Measurements from ENCODE around the gene B3GLCT.
"Not testable (repeated sequence)": the region's sequence is repeated elsewhere in the genome, so short reads cannot be mapped to it uniquely, and the experiment has no call there.

Gene B3GLCT

DNA sequence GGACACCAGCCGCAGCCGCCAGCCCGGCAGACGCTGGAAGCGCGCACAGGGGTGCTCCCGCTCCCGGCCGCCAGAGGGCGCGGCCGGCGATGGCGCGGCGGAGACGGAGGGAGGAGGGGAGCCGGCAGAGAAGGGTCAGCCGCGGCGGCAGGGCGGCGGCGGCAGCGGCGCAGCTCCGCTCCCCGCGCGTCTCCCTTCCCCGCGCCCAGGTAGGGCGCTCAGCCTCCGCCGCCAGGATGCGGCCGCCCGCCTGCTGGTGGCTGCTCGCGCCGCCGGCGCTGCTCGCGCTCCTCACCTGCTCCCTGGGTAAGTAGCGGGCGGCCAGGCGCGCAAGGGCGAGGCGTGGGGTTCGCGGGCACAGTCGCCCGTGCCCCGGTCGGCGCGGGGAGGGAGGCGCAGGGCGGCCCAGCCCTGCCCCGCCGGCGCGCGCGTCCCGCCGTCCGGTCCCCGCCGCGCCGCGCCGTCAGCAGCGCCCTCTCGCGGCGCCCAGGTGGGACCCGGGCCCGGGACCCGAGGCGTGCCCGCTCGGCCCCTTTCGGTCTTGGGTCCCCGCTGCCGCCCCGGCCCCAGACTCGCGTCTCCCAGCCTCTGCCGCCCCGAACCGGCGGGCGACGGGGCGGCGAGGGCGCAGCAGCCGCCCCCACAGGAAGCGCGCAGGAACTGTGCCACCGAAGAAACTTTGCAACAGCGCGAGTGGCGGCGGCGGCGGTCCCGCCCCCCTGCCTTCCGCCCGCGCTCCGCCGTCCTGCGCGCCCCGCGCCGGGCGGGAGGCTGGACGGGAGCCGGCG, at the start of gene B3GLCT:
TSS of gene B3GLCT (plus strand) at position 127 of the 788 bp plus-strand sequence. CDS start at position 237, 110 bp downstream.
- DNase-seq: peak; percentile 84 to 85

GRCh38 chr13:31150315-31150985, 49.3 kb upstream of the B3GLCT start:
- no peak for DNase-seq

DNA sequence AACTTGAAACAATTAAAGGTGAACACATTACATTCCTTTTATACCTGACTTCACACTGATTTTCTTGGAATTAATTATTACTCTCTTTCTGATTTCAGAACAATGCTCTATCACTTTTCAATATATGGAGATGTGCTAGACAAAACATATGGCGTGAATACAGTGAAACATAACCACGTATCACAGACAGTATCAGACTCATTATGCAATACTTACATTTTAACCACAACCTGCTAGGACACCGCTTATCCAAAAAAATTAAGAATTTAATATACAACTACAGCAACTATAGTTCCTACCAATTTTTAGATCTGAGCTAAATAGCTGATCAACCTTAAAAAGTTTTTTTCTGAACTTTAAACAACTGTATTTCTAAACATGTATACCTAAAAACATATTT, 47.9 kb upstream of the B3GLCT start:
- DNase-seq: no peak

GRCh38 chr13:31154939-31155338, 44.8 kb upstream of the B3GLCT start:
- DNase-seq: no peak

GRCh38 chr13:31159306-31159705, 40.5 kb upstream of the B3GLCT start:
- no peak for DNase-seq

- peak; percentile 65 for DNase-seq
Measured at GRCh38 chr13:31160857-31161556, 38.8 kb upstream of the B3GLCT start.

DNA sequence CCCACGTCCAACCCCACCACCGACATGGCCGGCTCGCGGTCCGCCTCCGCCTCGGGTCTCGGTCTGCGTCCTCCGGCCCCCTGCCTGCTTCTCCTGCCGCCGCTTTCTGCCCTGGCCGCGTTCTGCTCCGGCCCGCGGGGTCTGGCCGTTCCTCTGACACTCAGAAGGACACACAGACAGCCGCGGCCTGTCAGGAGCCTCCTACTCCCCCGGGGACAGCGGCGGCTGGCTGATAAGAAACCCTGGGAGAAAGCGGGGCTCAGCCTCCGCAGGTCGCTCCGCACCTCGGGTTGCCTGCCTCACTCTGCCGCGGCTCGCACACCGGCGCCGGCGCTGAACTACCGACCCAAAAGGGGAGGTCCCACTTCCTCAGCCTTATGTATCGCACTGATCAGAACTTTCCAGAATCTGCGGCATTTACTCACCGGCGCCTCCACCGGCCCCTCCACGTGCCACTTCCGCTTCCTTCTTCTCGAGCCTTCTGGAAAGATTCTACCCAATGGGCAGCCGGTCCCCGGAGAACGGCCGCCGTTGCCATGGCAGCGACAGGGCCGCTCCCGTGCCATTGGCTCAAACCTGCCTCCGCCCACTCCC, 38.1 kb upstream of the B3GLCT start, which contains the start of gene HSPH1:
TSS of gene HSPH1 (minus strand) at position 348 of the 594 bp plus-strand sequence. CDS start at position 26, 322 bp downstream.
- DNase-seq: peak; percentile 99

DNA sequence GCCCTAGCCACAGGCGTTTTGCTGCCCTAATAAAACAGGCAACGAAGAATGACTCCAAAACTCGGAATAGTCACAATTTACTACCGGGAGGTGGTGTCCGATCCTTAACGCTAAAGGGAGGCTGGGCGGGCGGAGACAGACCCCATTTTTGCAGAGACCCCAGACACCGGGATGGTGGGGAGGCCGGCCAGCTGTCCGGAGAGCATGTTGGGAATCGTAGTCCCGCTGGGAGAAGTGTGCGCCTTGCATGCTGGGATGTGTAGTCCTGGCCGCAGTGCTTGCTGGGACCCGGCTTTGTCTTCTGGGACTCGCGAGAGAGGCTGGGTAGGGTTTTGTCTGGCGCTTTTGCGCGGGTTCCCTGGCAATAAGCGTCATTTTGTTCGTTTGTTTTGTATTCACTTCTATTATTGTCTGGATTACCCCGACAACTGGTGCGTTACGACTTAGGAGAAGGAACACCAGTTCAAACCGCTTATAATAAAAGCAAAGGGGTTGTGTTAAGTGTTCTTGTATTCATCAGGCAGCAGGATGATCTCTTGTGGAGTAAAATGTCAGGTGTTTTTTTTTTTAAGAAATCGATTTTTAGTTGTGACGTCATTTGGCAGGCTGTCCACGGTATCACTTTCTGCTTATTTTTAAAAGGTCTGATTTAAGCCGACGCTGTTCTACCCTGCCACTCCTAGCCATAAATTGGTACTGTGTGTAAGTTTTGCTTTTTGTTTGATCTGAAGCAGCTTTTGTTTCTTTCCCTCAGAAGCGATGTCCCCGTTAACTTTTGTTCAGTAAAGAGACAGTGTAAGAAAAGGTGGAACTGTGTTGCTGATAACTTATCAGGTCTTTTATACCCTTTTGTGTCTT, 37.4 kb upstream of the B3GLCT start:
- DNase-seq: peak; percentile 98 to 99

GRCh38 chr13:31166591-31166990, 33.2 kb upstream of the B3GLCT start:
- DNase-seq: no peak

DNA sequence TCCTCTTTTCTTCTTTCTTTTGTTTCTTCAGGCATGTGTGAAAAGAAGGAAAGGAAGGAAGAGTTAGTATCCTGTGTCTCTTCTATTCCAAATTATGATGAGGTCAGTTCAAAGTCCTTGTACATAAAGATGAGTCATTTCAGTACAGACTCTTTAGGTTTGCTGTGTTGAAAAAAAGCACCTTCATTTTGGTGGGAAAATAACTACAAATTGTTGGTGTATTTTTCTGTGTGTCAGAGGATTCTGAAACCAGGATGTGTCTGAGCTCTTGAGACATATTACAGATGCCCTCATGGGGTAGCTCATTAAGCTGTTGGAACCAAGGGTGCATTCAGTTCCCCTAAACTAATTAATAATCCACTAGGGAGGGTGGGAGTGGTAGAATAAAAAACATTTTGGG, 32.3 kb upstream of the B3GLCT start:
- no peak for DNase-seq

DNA sequence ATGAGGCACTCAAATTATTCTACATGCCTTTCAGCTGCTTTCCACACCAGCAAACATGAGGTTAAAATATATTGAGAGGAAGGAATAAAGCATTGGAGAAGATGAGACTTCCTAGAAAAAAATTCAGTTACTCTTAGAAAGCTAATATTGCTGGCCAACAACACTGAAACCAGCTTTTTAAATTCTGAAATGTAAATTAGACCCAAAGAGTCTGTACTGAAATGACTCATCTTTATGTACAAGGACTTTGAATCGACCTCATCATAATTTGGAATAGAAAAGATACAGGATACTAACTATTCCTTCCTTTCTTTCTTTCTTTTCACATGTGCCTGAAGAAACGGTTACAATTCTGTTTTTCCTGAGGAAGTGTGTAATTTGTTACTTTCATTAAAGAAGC, 31.6 kb upstream of the B3GLCT start:
- no peak for DNase-seq

GRCh38 chr13:31168736-31169135, 31.0 kb upstream of the B3GLCT start:
- DNase-seq: no peak

GRCh38 chr13:31172001-31172400, 27.8 kb upstream of the B3GLCT start:
- DNase-seq: no peak

- no peak for DNase-seq
Measured at GRCh38 chr13:31172535-31172934, 27.2 kb upstream of the B3GLCT start.

GRCh38 chr13:31174018-31174417, 25.8 kb upstream of the B3GLCT start:
- DNase-seq: no peak

- DNase-seq: no peak
Measured at GRCh38 chr13:31175847-31176532, 23.8 kb upstream of the B3GLCT start.

DNA sequence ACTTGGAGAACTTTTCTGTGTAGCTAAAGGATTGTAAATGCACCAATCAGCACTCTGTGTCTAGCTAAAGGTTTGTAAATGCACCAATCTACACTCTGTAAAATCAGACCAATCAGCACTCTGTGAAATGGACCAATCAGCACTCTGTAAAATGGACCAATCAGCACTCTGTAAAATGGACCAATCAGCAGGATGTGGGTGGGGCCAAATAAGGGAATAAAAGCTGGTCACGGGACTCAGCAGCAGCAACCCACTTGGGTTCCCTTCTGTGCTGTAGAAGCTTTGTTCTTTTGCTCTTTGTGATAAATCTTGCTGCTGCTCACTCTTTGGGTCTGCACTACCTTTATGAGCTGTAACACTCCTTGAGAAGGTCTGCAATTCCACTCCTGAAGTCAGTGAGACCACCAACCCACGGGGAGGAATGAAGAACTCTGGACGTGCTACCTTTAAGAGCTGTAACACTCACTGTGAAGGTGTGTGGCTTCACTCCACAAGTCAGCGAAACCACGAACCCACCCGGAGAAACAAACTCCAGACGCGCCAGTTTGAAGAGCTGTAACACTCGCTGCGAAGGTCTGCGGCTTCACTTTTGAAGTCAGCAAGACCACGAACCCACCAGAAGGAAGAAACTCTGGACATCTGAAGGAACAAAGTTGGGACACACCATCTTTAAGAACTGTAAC, 21.8 kb upstream of the B3GLCT start:
- not testable (repeated sequence) for DNase-seq

DNA sequence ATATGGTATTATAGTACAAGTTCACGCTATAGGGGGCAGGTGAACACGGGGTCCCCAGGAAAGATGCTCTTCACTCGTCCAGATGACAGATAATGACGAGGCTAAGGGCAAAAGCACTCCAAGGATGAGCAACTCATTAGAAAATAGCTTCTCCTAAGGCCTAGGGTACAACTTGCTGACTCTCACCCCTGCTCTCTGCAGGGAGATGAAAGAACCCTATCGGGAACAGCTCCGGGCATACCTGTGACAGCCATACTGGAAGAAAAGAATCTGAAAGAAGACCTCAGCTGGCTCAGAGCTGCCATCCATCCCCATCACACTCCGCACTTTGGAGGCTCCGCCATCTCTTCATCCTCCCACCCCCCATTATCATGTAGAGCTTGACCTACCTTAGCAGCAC, 20.5 kb upstream of the B3GLCT start:
- DNase-seq: no peak

- no peak for DNase-seq
Measured at GRCh38 chr13:31179754-31180153, 20.0 kb upstream of the B3GLCT start.

DNA sequence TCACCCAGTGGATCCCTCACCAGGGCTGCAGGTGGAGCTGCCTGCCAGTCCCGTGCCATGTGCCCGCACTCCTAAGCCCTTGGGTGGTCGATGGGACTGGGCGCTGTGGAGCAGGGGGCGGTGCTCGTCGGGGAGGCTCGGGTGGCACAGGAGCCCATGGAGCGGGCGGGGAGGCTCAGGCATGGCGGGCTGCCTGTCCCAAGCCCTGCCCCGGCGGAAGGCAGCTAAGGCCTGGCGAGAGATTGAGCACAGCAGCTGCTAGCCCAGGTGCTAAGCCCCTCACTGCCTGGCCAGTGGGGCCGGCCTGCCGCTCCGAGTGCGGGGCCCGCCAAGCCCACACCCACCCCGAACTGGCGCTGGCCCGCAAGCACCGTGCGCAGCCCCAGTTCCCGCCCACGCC, 16.8 kb upstream of the B3GLCT start:
- no peak for DNase-seq

GRCh38 chr13:31184451-31184850, 15.3 kb upstream of the B3GLCT start:
- DNase-seq: no peak

Measured in CD4-positive, alpha-beta T cell treated with Interleukin-1 beta for 1 hour (primary cell).